Measurements from ENCODE around the gene TSKU. TPM values are rescaled to one million over a fixed set of nuclear protein-coding genes. Genes with fewer than 3 reads are reported as not detected.

Gene TSKU
- total RNA-seq, 2 donors from 2014 or later = 71.2 to 72.8 TPM

- H3K36me3 ChIP-seq = no peaks in the 10 kb centered on the region
- no peak overlapping the region for H3K4me3 ChIP-seq
- no peak overlapping the region for H3K27ac ChIP-seq
- H3K9me3 ChIP-seq = no peaks in the 10 kb centered on the region
- intact Hi-C loops (cut with DNase I) = loop anchor here (5.0 kb wide), 2 partner anchors 57 to 242 kb away; partner anchors contain the start of gene ACER3
- TF ChIP-seq POLR2A (IDR thresholded peaks at IDR 0.05) (no peak), POLR2AphosphoS5 (IDR thresholded peaks at IDR 0.05) (no peak)
- TF ChIP-seq, protein P1, sequence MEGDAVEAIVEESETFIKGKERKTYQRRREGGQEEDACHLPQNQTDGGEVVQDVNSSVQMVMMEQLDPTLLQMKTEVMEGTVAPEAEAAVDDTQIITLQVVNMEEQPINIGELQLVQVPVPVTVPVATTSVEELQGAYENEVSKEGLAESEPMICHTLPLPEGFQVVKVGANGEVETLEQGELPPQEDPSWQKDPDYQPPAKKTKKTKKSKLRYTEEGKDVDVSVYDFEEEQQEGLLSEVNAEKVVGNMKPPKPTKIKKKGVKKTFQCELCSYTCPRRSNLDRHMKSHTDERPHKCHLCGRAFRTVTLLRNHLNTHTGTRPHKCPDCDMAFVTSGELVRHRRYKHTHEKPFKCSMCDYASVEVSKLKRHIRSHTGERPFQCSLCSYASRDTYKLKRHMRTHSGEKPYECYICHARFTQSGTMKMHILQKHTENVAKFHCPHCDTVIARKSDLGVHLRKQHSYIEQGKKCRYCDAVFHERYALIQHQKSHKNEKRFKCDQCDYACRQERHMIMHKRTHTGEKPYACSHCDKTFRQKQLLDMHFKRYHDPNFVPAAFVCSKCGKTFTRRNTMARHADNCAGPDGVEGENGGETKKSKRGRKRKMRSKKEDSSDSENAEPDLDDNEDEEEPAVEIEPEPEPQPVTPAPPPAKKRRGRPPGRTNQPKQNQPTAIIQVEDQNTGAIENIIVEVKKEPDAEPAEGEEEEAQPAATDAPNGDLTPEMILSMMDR (IDR thresholded peaks at IDR 0.05) = no peak
- no peaks in the 10 kb centered on the region for H3K27me3 ChIP-seq (replicated peaks; ENCODE audit: insufficient read depth)
- no peak for DNase-seq (ENCODE audit: low spot score)
- H3K4me1 ChIP-seq (replicated peaks) = peaks cover 5% of the 10 kb centered on the region
- WGBS = 46% methylated on average over 8 of the region's 8 CpGs
These were observed 22.2 kb downstream of the TSKU start for GRCh38 chr11:76805206-76805913.

- no peak overlapping the region for H3K27ac ChIP-seq
- no peaks in the 10 kb centered on the region for H3K27me3 ChIP-seq (replicated peaks; ENCODE audit: insufficient read depth)
- peaks cover 5% of the 10 kb centered on the region for H3K4me1 ChIP-seq (replicated peaks)
- H3K36me3 ChIP-seq = no peaks in the 10 kb centered on the region
- no peak for TF ChIP-seq POLR2A (IDR thresholded peaks at IDR 0.05)
- TF ChIP-seq, protein P1 (IDR thresholded peaks at IDR 0.05) = no peak
- TF ChIP-seq POLR2AphosphoS5 (IDR thresholded peaks at IDR 0.05) = no peak
- intact Hi-C loops (cut with DNase I) = loop anchor here (2.0 to 5.0 kb wide), 3 partner anchors 56 to 241 kb away; partner anchors contain the start of gene ACER3
- no peaks in the 10 kb centered on the region for H3K9me3 ChIP-seq
- no peak overlapping the region for H3K4me3 ChIP-seq
- 76% methylated on average over 7 of the region's 7 CpGs for WGBS
- no peak for DNase-seq (ENCODE audit: low spot score)
These were observed 23.0 kb downstream of the TSKU start for GRCh38 chr11:76806131-76806530.

GRCh38 chr11:76806608-76807205 lies 23.6 kb downstream of the TSKU start:
- Histone ChIP-seq H3K9me3 (no peaks in the 10 kb centered on the region), H3K4me3 (no peak overlapping the region), H3K36me3 (no peaks in the 10 kb centered on the region), H3K4me1 (replicated peaks) (no peaks in the 10 kb centered on the region), H3K27me3 (replicated peaks; ENCODE audit: insufficient read depth) (no peaks in the 10 kb centered on the region), H3K27ac (no peak overlapping the region)
- no peak for TF ChIP-seq POLR2A (IDR thresholded peaks at IDR 0.05)
- WGBS = 70% methylated on average over 3 of the region's 3 CpGs
- no peak for DNase-seq (ENCODE audit: low spot score)
- intact Hi-C loops (cut with DNase I) = loop anchor here (2.0 to 5.0 kb wide), 3 partner anchors 56 to 241 kb away; partner anchors contain the start of gene ACER3

DNA sequence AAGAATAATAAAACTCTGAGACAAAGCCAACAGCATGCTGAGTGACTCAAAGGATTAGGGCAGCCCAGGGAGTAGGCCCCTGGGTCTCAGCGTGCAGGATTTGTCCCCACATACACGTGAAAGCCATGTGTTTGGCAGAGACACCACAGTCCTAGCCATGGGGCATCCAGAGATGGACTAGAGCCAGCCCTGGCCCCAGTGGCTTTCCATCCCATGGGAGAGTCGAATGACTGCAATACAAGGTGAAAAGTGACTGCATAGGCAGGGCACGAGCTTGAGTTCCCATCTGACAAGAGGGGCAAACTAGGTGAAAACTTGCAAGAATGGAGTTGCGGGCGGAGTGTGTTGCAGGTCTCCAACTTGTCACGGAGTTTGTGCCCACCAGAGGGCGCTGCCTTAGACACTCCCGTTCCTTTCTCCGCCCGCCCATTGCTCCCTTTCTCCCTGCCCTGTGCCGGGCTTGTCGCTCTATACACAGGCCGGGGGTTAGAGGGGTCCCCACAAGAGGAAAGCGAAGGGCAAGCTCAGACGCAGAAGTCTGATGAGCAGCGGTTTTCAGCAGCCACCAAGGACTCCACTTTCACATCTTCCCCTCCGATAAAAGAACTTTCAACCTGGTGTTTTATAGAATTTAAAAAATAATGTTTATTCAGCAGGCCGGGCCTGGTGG lies 24.2 kb downstream of the TSKU start:
- H3K36me3 ChIP-seq = no peaks in the 10 kb centered on the region
- intact Hi-C loops (cut with DNase I) = loop anchor here (2.0 to 5.0 kb wide), 3 partner anchors 55 to 240 kb away; partner anchors contain the start of gene ACER3
- no peaks in the 10 kb centered on the region for H3K27me3 ChIP-seq (replicated peaks; ENCODE audit: insufficient read depth)
- H3K9me3 ChIP-seq = no peaks in the 10 kb centered on the region
- WGBS = 11% methylated on average over 19 of the region's 19 CpGs
- no peak overlapping the region for H3K4me3 ChIP-seq
- H3K27ac ChIP-seq = no peak overlapping the region
- TF ChIP-seq POLR2A (IDR thresholded peaks at IDR 0.05) (no peak), POLR2AphosphoS5 (IDR thresholded peaks at IDR 0.05) (peak; percentile 40)
- TF ChIP-seq, protein P1 (IDR thresholded peaks at IDR 0.05) = peak; percentile 71 to 83 (median 76)
- peak; percentile 88 for DNase-seq (ENCODE audit: low spot score)
- H3K4me1 ChIP-seq (replicated peaks) = no peaks in the 10 kb centered on the region

- no peaks in the 10 kb centered on the region for H3K4me1 ChIP-seq (replicated peaks)
- H3K36me3 ChIP-seq = no peaks in the 10 kb centered on the region
- intact Hi-C loops (cut with DNase I) = loop anchor here (5.0 kb wide), 2 partner anchors 54 to 239 kb away; partner anchors contain the start of gene ACER3
- no peak overlapping the region for H3K27ac ChIP-seq
- WGBS = 95% methylated on average over 12 of the region's 12 CpGs
- no peaks in the 10 kb centered on the region for H3K9me3 ChIP-seq
- TF ChIP-seq POLR2A (IDR thresholded peaks at IDR 0.05) (no peak), POLR2AphosphoS5 (IDR thresholded peaks at IDR 0.05) (no peak)
- TF ChIP-seq, protein P1 (IDR thresholded peaks at IDR 0.05) = no peak
- H3K27me3 ChIP-seq (replicated peaks; ENCODE audit: insufficient read depth) = no peaks in the 10 kb centered on the region
- no peak overlapping the region for H3K4me3 ChIP-seq
- no peak for DNase-seq (ENCODE audit: low spot score)
These were observed 25.0 kb downstream of the TSKU start for GRCh38 chr11:76808171-76808570.
